ENCODE measurements around the gene GPLD1. TPM values are rescaled to one million over a fixed set of nuclear protein-coding genes. Genes with fewer than 3 reads are reported as not detected.

Gene GPLD1
- total RNA-seq, 1 donor from 2014 or later = 15.7 TPM

DNA sequence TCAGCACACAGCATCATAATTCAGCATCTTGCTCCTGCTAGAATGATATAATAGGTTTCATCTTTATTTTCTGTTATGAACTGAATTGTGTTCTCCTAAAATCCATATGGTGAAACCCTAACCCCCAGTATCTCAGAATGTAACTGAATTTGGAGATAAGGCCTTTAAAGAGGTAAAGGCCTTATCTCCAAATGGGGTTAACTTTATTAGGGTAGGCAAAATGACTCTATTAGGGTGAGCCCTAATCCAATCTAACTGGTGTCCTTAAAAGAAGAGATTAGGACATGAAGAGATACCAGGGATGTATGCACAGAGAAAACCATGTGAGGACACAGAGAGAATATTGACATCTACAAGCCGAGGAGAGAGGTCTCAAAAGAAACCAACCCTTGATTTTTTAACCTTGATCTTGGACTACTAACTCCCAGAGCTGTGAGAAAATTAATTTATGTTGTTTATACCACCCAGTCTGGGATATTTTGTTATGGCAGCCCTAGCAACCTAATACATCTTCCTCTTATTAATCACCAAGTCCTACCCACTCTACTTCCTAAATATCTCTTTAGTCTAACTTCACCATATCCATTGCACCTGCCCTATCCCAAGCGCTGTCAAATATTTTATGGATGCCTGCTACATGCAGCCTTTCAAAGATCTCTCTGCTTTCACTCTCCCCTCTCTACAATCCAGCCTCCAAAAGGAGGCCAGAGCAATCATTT, 95.2 kb downstream of the GPLD1 start:
- no peak for DNase-seq (ENCODE audit: extremely low spot score in 2 of 2)
- Histone ChIP-seq H3K4me3 (no peak overlapping the region), H3K36me3 (no peaks in the 10 kb centered on the region), H3K9me3 (no peaks in the 10 kb centered on the region), H3K27ac (no peak overlapping the region), H3K27me3 (no peaks in the 10 kb centered on the region), H3K4me1 (no peaks in the 10 kb centered on the region)
- TF ChIP-seq POLR2AphosphoS5 (IDR thresholded peaks at IDR 0.05; ENCODE audit: insufficient read depth in 1 of 2, low read depth in 1 of 2) (no peak), POLR2A (IDR thresholded peaks at IDR 0.05) (no peak)
- TF ChIP-seq, protein P1, sequence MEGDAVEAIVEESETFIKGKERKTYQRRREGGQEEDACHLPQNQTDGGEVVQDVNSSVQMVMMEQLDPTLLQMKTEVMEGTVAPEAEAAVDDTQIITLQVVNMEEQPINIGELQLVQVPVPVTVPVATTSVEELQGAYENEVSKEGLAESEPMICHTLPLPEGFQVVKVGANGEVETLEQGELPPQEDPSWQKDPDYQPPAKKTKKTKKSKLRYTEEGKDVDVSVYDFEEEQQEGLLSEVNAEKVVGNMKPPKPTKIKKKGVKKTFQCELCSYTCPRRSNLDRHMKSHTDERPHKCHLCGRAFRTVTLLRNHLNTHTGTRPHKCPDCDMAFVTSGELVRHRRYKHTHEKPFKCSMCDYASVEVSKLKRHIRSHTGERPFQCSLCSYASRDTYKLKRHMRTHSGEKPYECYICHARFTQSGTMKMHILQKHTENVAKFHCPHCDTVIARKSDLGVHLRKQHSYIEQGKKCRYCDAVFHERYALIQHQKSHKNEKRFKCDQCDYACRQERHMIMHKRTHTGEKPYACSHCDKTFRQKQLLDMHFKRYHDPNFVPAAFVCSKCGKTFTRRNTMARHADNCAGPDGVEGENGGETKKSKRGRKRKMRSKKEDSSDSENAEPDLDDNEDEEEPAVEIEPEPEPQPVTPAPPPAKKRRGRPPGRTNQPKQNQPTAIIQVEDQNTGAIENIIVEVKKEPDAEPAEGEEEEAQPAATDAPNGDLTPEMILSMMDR (IDR thresholded peaks at IDR 0.05) = no peak
- intact Hi-C loops (cut with DNase I) = no loop called here

DNA sequence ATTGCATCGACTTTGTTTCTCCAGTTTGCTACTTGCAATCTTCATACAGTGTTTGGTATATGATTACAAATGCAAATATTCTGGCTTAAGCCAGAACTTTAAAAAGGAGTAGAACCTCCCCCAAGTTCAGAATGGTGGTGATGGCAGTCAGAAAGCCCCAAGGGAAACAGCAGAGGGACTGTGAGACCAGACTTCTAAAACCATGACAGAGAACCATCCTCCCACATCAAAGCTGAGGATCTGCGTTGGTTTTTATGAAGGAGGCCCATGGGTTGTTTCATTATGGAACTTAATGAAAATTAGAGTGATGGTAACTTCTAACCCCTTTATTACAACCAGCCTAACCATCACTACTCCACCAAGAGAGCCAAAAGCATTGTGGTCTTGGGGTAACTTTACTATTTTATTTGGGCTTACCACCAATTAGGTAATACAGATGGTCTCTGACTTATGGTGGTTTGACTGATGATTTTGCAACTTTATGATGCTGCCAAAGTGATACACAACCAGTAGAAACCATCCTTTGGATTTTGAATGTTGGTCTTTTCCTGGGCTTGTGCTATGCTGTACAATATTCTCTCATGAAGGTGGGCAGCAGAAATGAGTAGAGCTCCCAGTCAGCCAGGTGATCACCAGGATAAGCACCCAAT, 97.5 kb downstream of the GPLD1 start:
- Histone ChIP-seq H3K27ac (no peak overlapping the region), H3K36me3 (no peaks in the 10 kb centered on the region), H3K4me1 (no peaks in the 10 kb centered on the region), H3K9me3 (no peaks in the 10 kb centered on the region), H3K4me3 (no peak overlapping the region), H3K27me3 (no peaks in the 10 kb centered on the region)
- TF ChIP-seq, protein P1 (IDR thresholded peaks at IDR 0.05) = no peak
- TF ChIP-seq POLR2A (IDR thresholded peaks at IDR 0.05) (no peak), POLR2AphosphoS5 (IDR thresholded peaks at IDR 0.05; ENCODE audit: insufficient read depth in 1 of 2, low read depth in 1 of 2) (no peak)
- intact Hi-C loops (cut with DNase I) = no loop called here
- DNase-seq (ENCODE audit: extremely low spot score in 2 of 2) = no peak

DNA sequence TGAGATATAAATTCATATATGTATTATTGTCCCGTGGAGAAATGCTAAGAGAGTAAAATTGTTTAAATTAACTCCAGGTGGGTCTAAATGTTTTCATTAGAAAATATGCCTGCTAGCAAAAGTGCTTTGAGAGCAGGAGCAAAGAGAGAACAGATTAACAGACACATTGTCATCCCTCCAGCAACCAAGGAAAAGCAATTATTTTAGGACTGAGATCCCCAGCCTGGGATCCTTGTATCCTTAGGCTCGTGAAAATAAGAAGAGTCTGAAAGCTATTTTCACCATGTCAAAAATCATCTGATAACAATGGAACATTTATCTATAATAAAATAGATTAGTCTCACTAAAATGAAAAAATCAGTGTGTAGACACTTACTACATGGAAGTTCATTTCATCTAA, 98.2 kb downstream of the GPLD1 start:
- no peaks in the 10 kb centered on the region for H3K4me1 ChIP-seq
- H3K4me3 ChIP-seq = no peak overlapping the region
- H3K9me3 ChIP-seq = no peaks in the 10 kb centered on the region
- no peaks in the 10 kb centered on the region for H3K36me3 ChIP-seq
- TF ChIP-seq POLR2AphosphoS5 (IDR thresholded peaks at IDR 0.05; ENCODE audit: insufficient read depth in 1 of 2, low read depth in 1 of 2) = no peak
- TF ChIP-seq POLR2A (IDR thresholded peaks at IDR 0.05) = no peak
- TF ChIP-seq, protein P1 (IDR thresholded peaks at IDR 0.05) = no peak
- no peak overlapping the region for H3K27ac ChIP-seq
- no peak for DNase-seq (ENCODE audit: extremely low spot score in 2 of 2)
- H3K27me3 ChIP-seq = no peaks in the 10 kb centered on the region
- intact Hi-C loops (cut with DNase I) = no loop called here

DNA sequence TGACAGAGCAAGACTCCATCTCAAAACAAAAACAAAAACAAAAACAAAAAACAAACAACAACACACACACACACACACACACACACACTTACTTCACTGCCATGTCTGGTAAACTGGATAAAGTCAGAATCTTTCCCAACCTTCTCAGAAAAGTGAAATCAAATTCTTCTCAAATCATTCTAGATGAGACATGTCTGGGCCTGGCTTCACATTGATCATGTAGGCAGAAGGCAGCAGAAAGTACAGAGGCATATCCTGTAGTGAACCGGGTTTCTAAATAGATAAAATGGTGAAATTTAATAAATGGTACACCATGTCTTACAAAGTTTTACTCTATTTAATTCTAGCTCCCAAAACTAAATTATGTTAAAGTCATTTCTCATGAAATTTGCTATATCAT, 101.6 kb downstream of the GPLD1 start:
- H3K4me1 ChIP-seq = no peaks in the 10 kb centered on the region
- H3K27ac ChIP-seq = no peak overlapping the region
- H3K9me3 ChIP-seq = no peaks in the 10 kb centered on the region
- DNase-seq (ENCODE audit: extremely low spot score in 2 of 2) = no peak
- intact Hi-C loops (cut with DNase I) = no loop called here
- H3K36me3 ChIP-seq = no peaks in the 10 kb centered on the region
- H3K27me3 ChIP-seq = no peaks in the 10 kb centered on the region
- TF ChIP-seq POLR2A (IDR thresholded peaks at IDR 0.05) = no peak
- TF ChIP-seq, protein P1 (IDR thresholded peaks at IDR 0.05) = no peak
- H3K4me3 ChIP-seq = no peak overlapping the region

Measured in vagina (tissue), 2 donors.